HG02970 (cell line): ENCODE results near the gene KIF26B.

Source experiments
- ATAC-seq: cut with Tn5 transposase; IDR thresholded peaks from one replicate; pipeline ENCODE4 v1.9.1; 2021; ENCODE audit warnings: mild to moderate bottlenecking, moderate library complexity, moderate number of reproducible peaks; ENCODE audit not compliant: unreplicated experiment, low FRiP score

KIF26B gene

GRCh38 chr1:245605480-245606156, 450.8 kb downstream of the KIF26B start:
- no peak for ATAC-seq

DNA sequence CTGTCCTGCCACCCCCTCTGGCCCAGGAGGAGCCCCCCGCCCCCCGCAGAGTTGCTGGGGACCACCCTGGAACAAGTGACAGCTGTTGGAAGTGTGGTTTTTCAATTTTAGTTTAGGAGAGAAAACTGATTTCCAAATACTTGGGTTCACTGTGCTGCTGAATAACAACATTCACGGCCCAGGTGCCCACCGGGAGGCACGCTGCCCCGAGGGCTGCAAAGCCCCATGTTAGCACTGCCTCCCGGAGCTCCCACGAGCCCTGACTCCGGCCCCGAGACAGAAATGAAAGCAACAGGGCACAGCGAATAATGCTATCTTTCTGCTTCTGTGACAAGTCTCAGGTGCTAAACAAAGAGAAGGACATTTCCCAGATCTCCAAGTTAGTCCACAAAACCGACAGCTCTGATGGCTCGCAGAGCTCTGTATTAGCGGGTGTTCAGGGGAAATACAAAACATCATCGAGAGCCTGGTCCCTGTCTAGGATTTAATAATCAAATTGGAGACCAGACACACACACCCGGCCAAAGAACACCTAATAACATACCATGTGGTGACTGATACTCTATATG, 451.5 kb downstream of the KIF26B start:
- no peak for ATAC-seq

- no peak for ATAC-seq
Measured at GRCh38 chr1:245608271-245608670, 453.5 kb downstream of the KIF26B start.

DNA sequence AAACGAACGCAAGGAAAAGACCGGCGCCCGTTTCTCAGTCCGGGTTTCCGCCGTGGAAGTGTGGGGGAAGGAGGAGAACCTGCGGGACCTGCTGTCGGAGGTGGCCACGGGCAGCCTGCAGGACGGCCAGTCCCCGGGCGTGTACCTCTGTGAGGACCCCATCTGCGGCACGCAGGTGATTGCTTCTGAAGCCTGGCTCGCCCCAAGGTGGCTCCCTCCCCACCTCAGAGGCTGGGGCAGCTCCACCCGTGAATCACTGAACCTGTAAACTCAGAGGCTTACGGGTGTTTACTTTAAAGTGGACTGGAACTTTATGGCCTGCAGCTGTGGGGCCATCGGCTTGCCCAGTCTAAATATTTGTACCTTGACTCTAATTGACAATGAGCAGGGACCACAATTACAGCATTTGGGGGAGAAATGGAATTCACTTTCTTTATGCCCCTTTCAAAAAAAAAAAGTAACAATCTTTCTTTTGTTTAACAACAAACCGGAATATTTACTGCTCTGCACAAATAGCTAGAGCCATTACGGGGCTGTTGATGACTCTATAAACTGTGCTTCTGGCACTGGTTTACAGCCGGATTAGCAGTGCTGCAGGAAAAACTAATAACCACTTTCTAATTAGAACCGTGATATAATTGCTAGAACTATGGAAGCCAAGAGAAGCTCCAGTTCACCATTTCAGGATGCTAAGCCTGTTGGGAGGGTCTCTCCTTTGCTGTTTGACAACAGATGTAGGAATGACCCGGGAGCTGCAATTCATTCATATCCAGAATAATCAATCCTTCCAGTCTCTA, 454.8 kb downstream of the KIF26B start:
- ATAC-seq = no peak

DNA sequence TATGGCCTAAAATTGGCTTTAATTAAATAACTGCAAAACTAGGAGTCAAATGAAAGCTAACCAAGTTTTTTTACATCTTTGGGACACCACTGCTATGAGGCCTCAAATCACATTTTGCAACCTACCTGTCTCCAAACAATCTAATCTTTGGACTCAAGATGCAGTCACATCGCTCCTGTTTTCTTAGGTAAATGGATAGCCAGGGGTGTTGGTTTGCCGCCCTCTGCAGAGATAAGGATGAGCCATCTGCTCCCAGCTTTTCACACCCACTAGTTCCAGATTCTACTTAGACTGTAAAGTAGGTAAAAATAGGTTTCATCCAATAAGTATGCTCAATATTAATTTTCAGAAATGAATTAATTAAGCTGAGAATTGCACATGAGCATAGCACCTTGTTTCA, 456.5 kb downstream of the KIF26B start:
- ATAC-seq = no peak

- ATAC-seq = no peak
Measured at GRCh38 chr1:245614476-245614875, 459.7 kb downstream of the KIF26B start.

DNA sequence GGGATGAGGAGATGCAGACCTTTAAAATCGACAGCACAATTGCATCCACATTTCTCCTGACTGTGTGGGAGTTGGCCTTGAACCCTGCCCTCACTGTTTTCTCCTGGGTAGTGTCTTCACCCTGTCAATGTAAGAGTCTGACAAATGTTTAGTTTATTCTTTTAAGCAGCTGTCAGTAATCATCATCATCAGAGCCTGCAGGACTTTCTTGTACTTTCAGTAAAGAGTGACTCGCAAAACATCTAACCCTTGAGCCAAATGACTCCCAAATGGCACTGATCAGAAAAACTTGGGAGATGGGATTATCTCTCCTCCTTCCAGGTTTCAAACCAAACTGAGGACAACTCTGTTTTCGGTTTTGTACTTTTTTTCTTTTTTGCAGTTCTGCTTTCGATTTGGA, 460.2 kb downstream of the KIF26B start:
- no peak for ATAC-seq

GRCh38 chr1:245621589-245621988, 466.8 kb downstream of the KIF26B start:
- ATAC-seq = no peak

DNA sequence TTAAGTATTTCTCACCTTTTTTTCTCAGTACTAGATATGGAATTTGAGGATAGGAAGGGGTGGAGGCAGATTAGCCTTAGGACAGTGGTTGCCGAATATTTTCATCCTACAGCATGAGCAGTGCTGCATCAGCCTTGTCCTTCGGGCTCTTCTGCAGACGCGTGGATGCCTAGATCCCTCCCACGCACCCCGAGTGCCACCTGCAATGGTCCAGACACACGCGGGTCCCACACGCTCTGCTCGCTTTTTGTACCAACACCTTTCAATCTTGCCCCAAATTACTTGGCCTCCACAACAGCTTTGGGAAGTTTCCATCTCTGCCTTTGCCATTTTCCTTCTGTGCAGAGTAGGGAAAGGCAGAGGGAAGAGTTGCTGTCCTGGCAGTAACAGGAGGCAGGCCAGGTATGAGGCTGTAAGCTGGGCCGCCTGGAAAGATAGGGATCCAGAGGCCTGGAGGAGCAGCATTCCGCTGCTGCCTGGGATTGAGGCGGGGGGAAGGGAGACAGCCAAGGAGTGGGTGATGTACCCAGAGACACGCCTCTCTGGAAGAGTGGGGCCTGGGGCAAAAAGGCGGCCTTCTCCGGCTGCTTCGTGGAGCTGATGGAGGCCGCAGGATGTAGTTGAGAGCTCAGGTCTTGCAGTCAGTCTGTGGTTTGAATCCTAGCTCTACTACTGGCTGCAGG, 467.7 kb downstream of the KIF26B start:
- no peak for ATAC-seq

GRCh38 chr1:245641384-245641783, 486.6 kb downstream of the KIF26B start:
- ATAC-seq = no peak

DNA sequence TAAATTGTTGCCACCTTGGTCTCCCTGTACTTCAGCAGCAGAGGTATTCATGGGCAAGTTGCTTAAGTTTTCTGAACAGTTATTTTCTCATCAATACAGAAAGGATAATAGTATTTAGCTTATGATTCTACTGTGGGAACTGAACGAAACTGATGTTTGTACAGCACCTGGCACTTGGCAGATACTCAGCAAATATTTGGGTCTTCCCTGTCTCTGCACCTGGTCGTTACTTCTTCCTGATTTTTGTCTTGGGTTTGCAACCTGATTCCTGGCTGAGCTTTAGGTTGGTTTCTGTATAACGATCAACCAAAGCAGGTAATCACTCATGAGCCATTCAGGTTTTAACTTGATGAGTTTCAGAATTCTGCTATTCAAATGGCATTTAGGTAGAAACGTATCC, 490.6 kb downstream of the KIF26B start:
- ATAC-seq = no peak

GRCh38 chr1:245645894-245646293, 491.1 kb downstream of the KIF26B start:
- ATAC-seq = no peak

- ATAC-seq = no peak
Measured at GRCh38 chr1:245648749-245649522, 494.2 kb downstream of the KIF26B start.

GRCh38 chr1:245649666-245650065, 494.9 kb downstream of the KIF26B start:
- no peak for ATAC-seq

GRCh38 chr1:245650441-245650960, 495.7 kb downstream of the KIF26B start:
- ATAC-seq = no peak

GRCh38 chr1:245651093-245651492, 496.3 kb downstream of the KIF26B start:
- ATAC-seq = no peak

- no peak for ATAC-seq
Measured at GRCh38 chr1:245652116-245652515, 497.3 kb downstream of the KIF26B start.

DNA sequence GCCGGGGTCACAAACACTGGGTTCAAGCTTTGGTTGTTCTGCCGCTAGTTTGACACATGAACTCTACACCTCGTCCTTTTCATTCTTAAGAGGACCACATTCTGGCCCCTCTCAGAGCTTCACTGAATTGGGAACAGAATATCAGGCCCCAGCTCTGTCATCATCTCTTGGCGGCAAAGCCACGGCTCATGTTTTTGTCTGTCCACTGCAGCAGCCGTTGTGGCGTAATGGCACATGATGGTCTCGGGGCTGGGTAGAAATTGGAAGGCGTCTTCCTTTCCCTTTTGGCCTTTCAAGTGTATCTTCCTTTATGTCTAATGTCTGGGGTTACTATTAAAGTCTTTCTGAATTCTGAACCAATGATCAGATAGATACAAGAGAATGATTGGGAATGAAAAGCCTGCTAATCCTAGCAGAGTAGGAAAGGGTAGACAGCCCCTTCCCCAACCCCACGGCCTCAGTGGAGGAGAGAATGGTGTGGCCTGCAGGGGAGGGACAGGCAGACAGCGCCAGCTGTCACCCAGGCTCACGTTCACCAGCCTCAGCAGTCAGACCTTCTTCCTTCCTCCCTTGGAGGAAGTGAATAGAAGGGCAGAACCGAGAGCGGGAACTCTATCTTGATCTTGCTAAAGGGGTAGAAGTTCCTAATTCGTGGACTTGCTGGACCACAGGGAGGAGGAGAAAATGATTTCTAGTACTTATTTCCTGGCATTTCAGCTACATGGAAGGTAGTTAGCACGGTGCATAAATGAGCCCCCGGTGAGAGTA, 498.1 kb downstream of the KIF26B start:
- no peak for ATAC-seq

GRCh38 chr1:245654460-245655050, 499.8 kb downstream of the KIF26B start:
- no peak for ATAC-seq
